RWPE1 (cell line): Measurements from ENCODE around the gene CPEB3.

Experiments
- CTCF ChIA-PET: fragments of 350-600 bp; sonication (Branson Sonifier 250); formaldehyde crosslinking; extraction: SDS; loops from one replicate; lab custom pipeline; 2021; lab: Yijun Ruan, JAX
- POLR2A ChIA-PET: fragments of 400-600 bp; formaldehyde crosslinking; extraction: SDS; loops from one replicate; lab custom pipeline; 2020; ENCODE audit warnings: antibody characterized with exemption; ENCODE audit not compliant: low non-redundant PET; lab: Yijun Ruan, JAX
- DNase-seq: peaks from one replicate; pipeline ENCODE4 v3.0.0; 2012; ENCODE audit warnings: low spot score
- H3K27ac ChIP-seq: fragments of 450-650 bp; 2 replicates; pipeline ENCODE4 v1.5.1; 2017
- CTCF ChIP-seq: fragments of 450-650 bp; conservative IDR thresholded peaks from 2 replicates; pipeline ENCODE4 v1.5.1; 2017; ENCODE audit warnings: low read depth, mild to moderate bottlenecking

CPEB3 gene

GRCh38 chr10:92001995-92002394 is 288.9 kb downstream of the CPEB3 start:
- CTCF ChIA-PET, result interaction anchor here (0.6 kb wide), 1 partner anchor 718 kb away, joined by 3 read pairs; no protein-coding TSS in a partner anchor
- DNase-seq, result no peak
- POLR2A ChIA-PET, result no interaction called here
- H3K27ac ChIP-seq, result no peak overlapping the region
- no peak for TF ChIP-seq CTCF

DNA sequence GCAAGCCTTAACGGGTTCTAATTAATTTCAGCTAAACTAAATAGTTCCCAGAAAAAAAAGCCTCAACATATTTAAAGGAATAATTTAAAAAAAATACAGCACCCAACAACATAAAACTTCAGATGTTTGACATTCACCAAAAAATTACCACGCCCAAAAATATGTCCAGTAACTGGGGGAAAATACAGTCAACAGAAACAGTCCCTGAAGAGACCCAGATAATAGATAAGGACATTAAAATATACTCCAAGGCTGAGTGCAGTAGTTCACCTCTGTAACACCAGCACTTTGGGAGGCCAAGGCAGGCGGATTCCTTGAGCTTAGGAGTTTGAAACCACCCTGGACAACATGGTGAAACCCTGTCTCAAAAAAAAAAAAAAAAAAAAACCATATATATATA is 289.3 kb downstream of the CPEB3 start:
- POLR2A ChIA-PET, result no interaction called here
- CTCF ChIA-PET, result interaction anchor here (0.6 kb wide), 1 partner anchor 718 kb away, joined by 3 read pairs; no protein-coding TSS in a partner anchor

More for the DNA sequence above, 289.3 kb downstream of the CPEB3 start:
- no peak for DNase-seq
- H3K27ac ChIP-seq, result no peak overlapping the region
- TF ChIP-seq CTCF, result no peak
